ENCODE results near the gene LSM6. TPM values are rescaled to one million over a fixed set of nuclear protein-coding genes. Genes with fewer than 3 reads are reported as not detected.

Gene LSM6
- polyA plus RNA-seq (2012; ENCODE audit: low read depth, missing spikeins), result 116 TPM

DNA sequence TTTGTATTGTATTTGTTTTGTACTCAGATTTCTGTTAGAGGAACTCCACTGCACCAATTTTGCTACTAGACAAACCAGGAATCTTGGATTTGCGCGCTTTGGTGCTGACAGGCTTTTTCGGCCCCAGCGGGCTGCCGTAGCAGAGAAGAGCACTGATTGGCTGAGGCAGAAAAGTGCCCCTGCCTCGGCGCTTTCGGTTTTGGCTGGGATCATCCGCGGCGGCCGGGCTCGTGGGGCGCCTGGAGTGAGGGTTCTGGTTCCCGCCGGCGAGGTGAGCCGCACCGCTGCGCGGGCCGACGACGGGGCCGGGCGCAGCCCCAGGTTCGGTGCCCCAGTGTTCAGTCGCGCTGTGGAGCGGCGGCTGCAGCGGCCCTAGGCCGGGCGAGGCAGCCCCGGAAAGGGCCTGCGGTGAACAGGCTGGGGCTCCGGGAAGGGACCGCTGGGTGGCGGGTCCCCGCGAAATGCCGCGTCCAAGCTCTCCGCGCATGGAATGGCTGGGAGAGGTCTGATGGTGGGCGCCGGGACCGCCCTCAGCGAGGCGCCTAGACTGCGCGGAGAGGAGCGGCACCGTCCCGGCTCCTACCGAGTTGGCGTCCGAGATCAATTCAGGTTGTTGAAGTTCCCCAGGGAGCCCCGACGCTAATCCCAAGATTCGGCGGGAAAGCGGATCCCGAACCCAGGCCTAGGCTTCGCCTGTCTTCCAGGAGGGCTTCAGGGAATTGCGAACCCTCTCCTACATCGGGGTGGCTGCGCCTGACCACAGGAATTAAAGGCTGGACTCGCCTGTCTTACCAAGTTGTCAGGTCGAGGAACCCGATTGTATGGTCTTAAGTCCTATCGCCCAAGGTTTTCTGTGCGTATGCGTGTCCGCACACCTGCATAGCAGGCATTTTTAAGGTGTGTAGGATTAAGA lies at the start of gene LSM6:
TSS of gene LSM6 (plus strand) at position 178 of the 913 bp plus-strand sequence. CDS start 7,204 bp downstream, outside the sequence.
- no peak for TF ChIP-seq POU2F2 (IDR thresholded peaks at IDR 0.05; ENCODE audit: low read depth, low read length)
- peak; percentile 65 for TF ChIP-seq POLR2A (IDR thresholded peaks at IDR 0.05; ENCODE audit: low read depth, low read length)
- TF ChIP-seq TAF1 (IDR thresholded peaks at IDR 0.05; ENCODE audit: low read depth, low read length), result 0 out of 2 replicates have a peak, but pooled peaks have one; percentile 46
- no peak for TF ChIP-seq SPI1 (IDR thresholded peaks at IDR 0.05; ENCODE audit: low read depth, low read length)
- TF ChIP-seq PAX5 (IDR thresholded peaks at IDR 0.05; ENCODE audit: insufficient read depth, low read length, severe bottlenecking), result no peak
- TF ChIP-seq POLR2AphosphoS5 (IDR thresholded peaks at IDR 0.05; ENCODE audit: low read depth, low read length), result peak; percentile 65
- FAIRE-seq (peak; percentile 87), DNase-seq (ENCODE audit: insufficient read length, low spot score) (peak; percentile 67)

DNA sequence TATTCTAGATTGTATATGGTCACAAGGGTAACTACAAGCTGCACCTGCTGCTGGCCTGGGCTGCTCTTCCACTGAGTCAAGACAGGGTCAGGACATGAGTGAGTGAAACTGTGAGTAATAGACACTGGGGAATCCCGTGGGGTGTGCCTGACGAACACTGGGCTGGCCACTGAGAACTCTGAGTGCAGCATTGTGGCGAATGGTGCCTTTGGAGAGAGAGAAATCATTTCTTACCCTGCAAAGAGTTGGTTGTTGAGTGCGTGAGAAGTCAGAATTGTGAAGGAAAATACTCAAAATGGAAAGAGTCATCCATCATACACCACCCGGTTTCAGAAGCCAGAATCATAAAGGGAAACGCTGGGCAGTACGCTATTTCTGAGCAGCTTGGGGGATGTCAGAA lies 43.1 kb upstream of the LSM6 start:
- DNase-seq (ENCODE audit: insufficient read length, low spot score) (peak; percentile 8), FAIRE-seq (peak; percentile 86)
- TF ChIP-seq PAX5 (IDR thresholded peaks at IDR 0.05; ENCODE audit: insufficient read depth, low read length, severe bottlenecking) (no peak), SPI1 (IDR thresholded peaks at IDR 0.05; ENCODE audit: low read depth, low read length) (no peak), POLR2A (IDR thresholded peaks at IDR 0.05; ENCODE audit: low read depth, low read length) (no peak), TAF1 (IDR thresholded peaks at IDR 0.05; ENCODE audit: low read depth, low read length) (no peak)

DNA sequence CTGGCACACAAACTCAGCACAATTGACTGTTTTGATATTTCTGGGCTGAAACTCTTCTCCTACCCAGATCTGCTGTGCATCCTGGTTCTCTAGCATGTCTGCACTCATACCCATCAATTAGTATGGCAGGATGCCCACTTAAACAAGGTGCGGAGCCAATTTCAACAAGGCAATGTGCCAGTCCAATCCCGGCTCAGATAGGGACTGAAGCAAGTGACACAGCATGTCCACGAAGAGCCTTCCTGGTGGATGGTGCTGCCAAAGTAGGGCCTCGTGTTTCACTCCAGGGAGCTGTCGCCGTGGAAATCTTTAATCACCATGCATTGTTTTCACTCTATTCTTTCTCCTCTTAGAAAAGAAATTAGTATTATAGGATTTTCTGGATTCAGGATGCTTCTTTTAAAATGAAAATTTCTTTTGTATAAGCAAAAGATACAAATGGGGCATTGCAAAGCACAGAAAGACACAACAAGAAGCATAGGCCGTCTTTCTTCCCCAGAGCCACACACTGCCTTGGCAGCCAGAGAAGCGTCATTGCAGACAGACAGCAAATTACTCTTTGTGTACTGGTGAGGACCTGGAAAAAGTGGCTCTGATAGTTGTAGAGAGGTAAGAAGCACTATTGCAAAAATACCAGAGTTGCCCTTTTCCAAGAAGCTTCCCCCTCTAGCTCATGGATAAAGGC lies 40.6 kb upstream of the LSM6 start:
- FAIRE-seq (no peak), DNase-seq (ENCODE audit: insufficient read length, low spot score) (no peak)
- TF ChIP-seq POU2F2 (IDR thresholded peaks at IDR 0.05; ENCODE audit: low read depth, low read length) (no peak), SPI1 (IDR thresholded peaks at IDR 0.05; ENCODE audit: low read depth, low read length) (no peak), POLR2A (IDR thresholded peaks at IDR 0.05; ENCODE audit: low read depth, low read length) (no peak)

DNA sequence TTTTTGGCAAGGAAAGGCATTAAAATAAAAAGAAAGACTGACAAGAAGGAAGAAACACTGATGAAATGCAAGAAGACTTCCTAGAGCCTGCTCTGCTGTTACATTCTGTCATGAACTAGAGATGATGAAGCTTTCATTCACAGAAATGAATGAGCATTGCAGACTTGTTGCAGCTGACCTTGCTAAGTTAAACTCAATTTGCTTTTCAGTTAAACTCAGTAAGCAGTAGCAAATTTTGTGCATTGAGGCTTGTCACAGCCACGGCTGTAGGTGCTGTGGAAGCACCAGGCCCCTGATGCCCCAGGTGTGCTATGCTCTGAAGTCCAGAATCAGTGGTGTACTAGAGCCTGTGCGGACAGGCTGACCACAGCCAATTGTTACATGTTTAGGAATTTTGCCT lies 39.6 kb upstream of the LSM6 start:
- no peak for FAIRE-seq
- no peak for DNase-seq (ENCODE audit: insufficient read length, low spot score)
- TF ChIP-seq SPI1 (IDR thresholded peaks at IDR 0.05; ENCODE audit: low read depth, low read length) (no peak), POU2F2 (IDR thresholded peaks at IDR 0.05; ENCODE audit: low read depth, low read length) (no peak), POLR2AphosphoS5 (IDR thresholded peaks at IDR 0.05; ENCODE audit: low read depth, low read length) (no peak), PAX5 (IDR thresholded peaks at IDR 0.05; ENCODE audit: insufficient read depth, low read length, severe bottlenecking) (no peak), POLR2A (IDR thresholded peaks at IDR 0.05; ENCODE audit: low read depth, low read length) (no peak), TAF1 (IDR thresholded peaks at IDR 0.05; ENCODE audit: low read depth, low read length) (no peak)

DNA sequence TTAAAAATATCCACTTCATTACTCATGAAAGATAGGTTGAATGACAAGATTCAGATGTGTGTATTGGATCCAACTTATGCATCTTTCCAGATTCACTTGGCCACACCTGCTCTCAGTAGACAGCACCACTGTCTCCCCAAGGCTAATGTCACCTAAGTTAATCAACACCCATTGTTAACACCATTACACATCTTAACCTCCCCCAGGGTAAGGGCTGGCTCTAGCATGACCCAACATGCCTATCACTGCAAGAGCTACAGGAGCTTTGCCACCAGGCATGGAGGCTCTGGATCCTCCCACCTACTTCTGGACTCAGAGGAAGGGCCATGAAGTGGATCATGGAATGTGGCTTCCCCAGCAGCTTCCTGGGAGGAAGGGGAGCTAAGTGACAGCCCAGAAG lies 32.8 kb upstream of the LSM6 start:
- DNase-seq (ENCODE audit: insufficient read length, low spot score) (no peak), FAIRE-seq (no peak)
- TF ChIP-seq PAX5 (IDR thresholded peaks at IDR 0.05; ENCODE audit: insufficient read depth, low read length, severe bottlenecking) (no peak), TAF1 (IDR thresholded peaks at IDR 0.05; ENCODE audit: low read depth, low read length) (no peak), POU2F2 (IDR thresholded peaks at IDR 0.05; ENCODE audit: low read depth, low read length) (no peak), POLR2A (IDR thresholded peaks at IDR 0.05; ENCODE audit: low read depth, low read length) (no peak), POLR2AphosphoS5 (IDR thresholded peaks at IDR 0.05; ENCODE audit: low read depth, low read length) (no peak), SPI1 (IDR thresholded peaks at IDR 0.05; ENCODE audit: low read depth, low read length) (no peak)

DNA sequence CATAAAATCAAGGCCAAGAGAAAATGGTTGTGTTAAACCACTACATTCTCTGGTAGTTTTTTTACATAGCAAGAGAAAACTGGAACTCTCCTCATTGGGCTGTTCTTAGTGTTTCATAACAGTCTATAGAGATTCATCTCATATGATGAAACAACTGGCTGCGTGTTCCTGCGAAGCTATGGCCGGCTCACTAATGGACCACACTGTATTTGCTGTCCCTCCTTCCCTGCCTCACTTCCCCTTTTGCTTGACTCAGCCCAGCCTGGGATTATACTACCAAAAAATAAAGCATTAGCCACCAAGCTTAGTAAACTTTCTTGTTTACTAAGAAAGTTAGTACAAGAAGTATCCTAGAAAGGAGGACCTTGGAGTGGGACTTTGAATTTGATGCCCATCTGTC lies 31.6 kb upstream of the LSM6 start:
- DNase-seq (ENCODE audit: insufficient read length, low spot score) (no peak), FAIRE-seq (no peak)
- TF ChIP-seq POU2F2 (IDR thresholded peaks at IDR 0.05; ENCODE audit: low read depth, low read length) (no peak), SPI1 (IDR thresholded peaks at IDR 0.05; ENCODE audit: low read depth, low read length) (peak; percentile 71)

GRCh38 chr4:146146918-146147317 lies 28.6 kb upstream of the LSM6 start:
- no peak for DNase-seq (ENCODE audit: insufficient read length, low spot score)
- FAIRE-seq, result no peak
- TF ChIP-seq POLR2A (IDR thresholded peaks at IDR 0.05; ENCODE audit: low read depth, low read length) (no peak), POLR2AphosphoS5 (IDR thresholded peaks at IDR 0.05; ENCODE audit: low read depth, low read length) (no peak), PAX5 (IDR thresholded peaks at IDR 0.05; ENCODE audit: insufficient read depth, low read length, severe bottlenecking) (no peak), SPI1 (IDR thresholded peaks at IDR 0.05; ENCODE audit: low read depth, low read length) (no peak), TAF1 (IDR thresholded peaks at IDR 0.05; ENCODE audit: low read depth, low read length) (no peak), POU2F2 (IDR thresholded peaks at IDR 0.05; ENCODE audit: low read depth, low read length) (no peak)

GRCh38 chr4:146148021-146148420 lies 27.5 kb upstream of the LSM6 start:
- TF ChIP-seq POLR2A (IDR thresholded peaks at IDR 0.05; ENCODE audit: low read depth, low read length) (no peak), SPI1 (IDR thresholded peaks at IDR 0.05; ENCODE audit: low read depth, low read length) (no peak), TAF1 (IDR thresholded peaks at IDR 0.05; ENCODE audit: low read depth, low read length) (no peak), POU2F2 (IDR thresholded peaks at IDR 0.05; ENCODE audit: low read depth, low read length) (no peak), POLR2AphosphoS5 (IDR thresholded peaks at IDR 0.05; ENCODE audit: low read depth, low read length) (no peak), PAX5 (IDR thresholded peaks at IDR 0.05; ENCODE audit: insufficient read depth, low read length, severe bottlenecking) (no peak)
- FAIRE-seq (no peak), DNase-seq (ENCODE audit: insufficient read length, low spot score) (no peak)

DNA sequence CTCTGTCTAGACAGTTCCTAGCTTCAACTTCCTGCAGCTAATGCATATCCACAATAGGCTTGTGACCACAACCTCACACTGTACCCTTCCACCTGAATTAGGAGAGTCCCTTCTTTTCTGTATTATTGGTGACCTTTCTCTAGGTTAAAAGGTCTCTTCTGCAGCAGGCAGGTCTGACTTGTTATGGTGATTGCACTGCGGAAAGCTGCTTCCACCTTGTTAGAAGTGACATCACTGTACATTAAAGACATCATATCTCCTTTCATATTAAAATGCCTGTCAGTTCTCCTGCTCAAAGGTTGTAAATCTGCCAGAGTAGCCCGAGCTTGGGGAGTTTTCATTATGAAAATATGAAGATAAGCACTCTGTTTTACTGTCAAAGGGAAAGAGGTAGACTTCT lies 21.5 kb upstream of the LSM6 start:
- FAIRE-seq, result no peak
- TF ChIP-seq POLR2AphosphoS5 (IDR thresholded peaks at IDR 0.05; ENCODE audit: low read depth, low read length), result no peak
- TF ChIP-seq PAX5 (IDR thresholded peaks at IDR 0.05; ENCODE audit: insufficient read depth, low read length, severe bottlenecking), result no peak
- TF ChIP-seq POU2F2 (IDR thresholded peaks at IDR 0.05; ENCODE audit: low read depth, low read length), result no peak
- no peak for TF ChIP-seq SPI1 (IDR thresholded peaks at IDR 0.05; ENCODE audit: low read depth, low read length)
- TF ChIP-seq POLR2A (IDR thresholded peaks at IDR 0.05; ENCODE audit: low read depth, low read length), result no peak
- TF ChIP-seq TAF1 (IDR thresholded peaks at IDR 0.05; ENCODE audit: low read depth, low read length), result no peak
- no peak for DNase-seq (ENCODE audit: insufficient read length, low spot score)
